Nucleus accumbens (tissue), 56 donors: ENCODE results near the gene CD8A.

Source experiments
- DNase-seq, 56 donors: peaks; one replicate each; lab custom pipeline; 2025; lab: John Stamatoyannopoulos, UW

CD8A gene

GRCh38 chr2:86781363-86781762 lies 9.3 kb downstream of the CD8A start:
- DNase-seq: no peak

GRCh38 chr2:86779971-86780370 lies 10.7 kb downstream of the CD8A start:
- no peak for DNase-seq

GRCh38 chr2:86778957-86779356 lies 11.8 kb downstream of the CD8A start:
- no peak for DNase-seq

GRCh38 chr2:86776532-86776931 lies 14.2 kb downstream of the CD8A start:
- no peak for DNase-seq

- DNase-seq: no peak
Observed at GRCh38 chr2:86775338-86775737, 15.4 kb downstream of the CD8A start.

- no peak for DNase-seq
Observed at GRCh38 chr2:86774862-86775261, 15.9 kb downstream of the CD8A start.

- no peak for DNase-seq
Observed at GRCh38 chr2:86772611-86773010, 18.1 kb downstream of the CD8A start.

GRCh38 chr2:86770816-86771301 lies 19.9 kb downstream of the CD8A start:
- DNase-seq: no peak

GRCh38 chr2:86769838-86770237 lies 20.9 kb downstream of the CD8A start:
- DNase-seq: peak in 1 of 56 donors; percentile 18

- DNase-seq: no peak
Observed at GRCh38 chr2:86768189-86768949, 22.3 kb downstream of the CD8A start.

- peak in 8 of 56 donors; percentile 7 to 57 (median 27) for DNase-seq
Observed at GRCh38 chr2:86765310-86765695, 25.4 kb downstream of the CD8A start.

GRCh38 chr2:86764661-86765309 lies 25.9 kb downstream of the CD8A start:
- DNase-seq: peak in 4 of 56 donors; percentile 11 to 40 (median 14)

- DNase-seq: no peak
Observed at GRCh38 chr2:86760371-86760770, 30.3 kb downstream of the CD8A start.

GRCh38 chr2:86758405-86758804 lies 32.3 kb downstream of the CD8A start:
- no peak for DNase-seq

GRCh38 chr2:86753606-86754005 lies 37.1 kb downstream of the CD8A start:
- peak in 1 of 56 donors; percentile 12 for DNase-seq

GRCh38 chr2:86752934-86753333 lies 37.8 kb downstream of the CD8A start:
- no peak for DNase-seq

GRCh38 chr2:86751778-86752177 lies 38.9 kb downstream of the CD8A start:
- no peak for DNase-seq

- DNase-seq: no peak
Observed at GRCh38 chr2:86750240-86750839, 40.4 kb downstream of the CD8A start.

- peak in 16 of 56 donors; percentile 5 to 66 (median 22) for DNase-seq
Observed at GRCh38 chr2:86747711-86748639, 42.7 kb downstream of the CD8A start.

GRCh38 chr2:86746939-86747338 lies 43.8 kb downstream of the CD8A start:
- no peak for DNase-seq
